HG03558 (cell line): ENCODE data around the gene NUDT22.
A peak's percentile ranks its signal among the peaks of the same experiment; 100 is the strongest.

ENCODE experiments used
- ATAC-seq: cut with Tn5 transposase; IDR thresholded peaks from one replicate; pipeline ENCODE4 v1.9.1; 2021; ENCODE audit warnings: moderate number of reproducible peaks; ENCODE audit not compliant: unreplicated experiment; ENCODE audit errors: extremely low read depth

The NUDT22 gene

DNA sequence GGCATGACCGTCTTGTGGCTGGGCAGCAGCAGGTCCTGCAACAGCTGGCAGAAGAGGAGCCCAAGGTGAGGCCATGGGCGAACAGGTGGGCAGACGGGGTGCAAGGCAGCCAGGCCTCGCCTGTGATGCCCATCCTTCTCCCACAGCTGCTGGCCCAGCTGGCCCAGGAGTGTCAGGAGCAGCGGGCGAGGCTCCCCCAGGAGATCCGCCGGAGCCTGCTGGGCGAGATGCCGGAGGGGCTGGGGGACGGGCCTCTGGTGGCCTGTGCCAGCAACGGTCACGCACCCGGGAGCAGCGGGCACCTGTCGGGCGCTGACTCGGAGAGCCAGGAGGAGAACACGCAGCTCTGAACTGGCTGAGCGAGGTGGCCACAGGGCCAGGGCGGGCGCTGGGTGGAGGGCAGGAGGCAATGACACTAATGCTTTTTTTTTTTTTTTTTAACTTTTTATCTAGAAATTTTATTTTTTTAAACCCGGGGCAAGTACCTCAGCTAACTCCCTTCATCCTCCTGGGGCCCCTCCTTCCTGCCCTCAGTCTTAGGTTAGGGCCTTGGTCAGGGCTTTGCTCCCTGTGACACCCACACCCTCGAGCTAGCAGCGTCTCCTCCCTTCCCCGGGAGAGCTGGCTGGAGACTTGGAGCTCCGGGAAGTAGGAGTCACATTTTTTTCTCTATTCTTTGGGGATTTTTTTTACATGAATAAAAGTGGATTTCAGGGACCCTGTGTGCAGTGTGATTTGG lies 41.3 kb downstream of the NUDT22 start:
- no peak for ATAC-seq

DNA sequence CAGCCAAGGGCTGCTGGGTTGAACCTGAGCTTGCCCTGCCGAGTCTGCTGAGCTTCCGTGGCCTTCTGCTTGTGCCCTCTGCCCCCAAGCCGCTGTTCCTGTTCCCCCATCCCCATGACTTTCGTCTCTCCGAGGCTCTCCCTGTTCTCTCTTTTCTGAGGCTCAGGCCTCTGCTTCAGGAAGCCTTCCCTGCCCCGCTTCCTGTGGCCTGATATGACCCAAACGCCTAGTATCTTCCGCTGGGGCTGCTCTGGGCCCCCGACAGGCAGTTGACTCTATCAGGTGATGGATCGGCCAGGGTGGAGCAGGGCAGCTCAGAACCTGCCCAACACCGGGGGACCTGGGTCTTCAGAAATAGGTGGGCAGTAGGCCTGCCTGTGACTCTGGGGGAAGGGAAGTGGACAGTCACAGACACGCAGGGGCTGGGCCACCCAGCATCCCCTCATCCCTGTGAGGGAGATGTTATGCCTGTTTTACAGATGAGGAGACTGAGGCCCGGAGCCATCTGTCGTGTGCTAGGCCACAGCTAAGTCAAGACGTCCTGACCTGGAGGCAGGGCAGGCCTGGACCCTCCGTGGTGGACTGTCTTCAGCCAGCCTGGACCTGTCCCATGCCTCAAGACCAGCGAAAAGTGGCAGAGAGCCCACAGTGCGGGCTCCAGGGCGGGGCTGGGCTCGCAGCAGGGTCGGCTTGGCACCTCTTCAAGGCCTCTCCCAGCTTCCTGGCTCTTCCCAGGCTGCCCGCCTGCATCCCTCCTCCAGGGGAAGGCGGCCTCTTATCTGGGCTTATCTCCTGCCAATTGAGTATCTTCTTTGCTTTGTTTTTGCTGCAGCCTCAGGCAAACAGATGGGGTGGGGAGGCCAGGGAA lies 42.2 kb downstream of the NUDT22 start:
- ATAC-seq = no peak

DNA sequence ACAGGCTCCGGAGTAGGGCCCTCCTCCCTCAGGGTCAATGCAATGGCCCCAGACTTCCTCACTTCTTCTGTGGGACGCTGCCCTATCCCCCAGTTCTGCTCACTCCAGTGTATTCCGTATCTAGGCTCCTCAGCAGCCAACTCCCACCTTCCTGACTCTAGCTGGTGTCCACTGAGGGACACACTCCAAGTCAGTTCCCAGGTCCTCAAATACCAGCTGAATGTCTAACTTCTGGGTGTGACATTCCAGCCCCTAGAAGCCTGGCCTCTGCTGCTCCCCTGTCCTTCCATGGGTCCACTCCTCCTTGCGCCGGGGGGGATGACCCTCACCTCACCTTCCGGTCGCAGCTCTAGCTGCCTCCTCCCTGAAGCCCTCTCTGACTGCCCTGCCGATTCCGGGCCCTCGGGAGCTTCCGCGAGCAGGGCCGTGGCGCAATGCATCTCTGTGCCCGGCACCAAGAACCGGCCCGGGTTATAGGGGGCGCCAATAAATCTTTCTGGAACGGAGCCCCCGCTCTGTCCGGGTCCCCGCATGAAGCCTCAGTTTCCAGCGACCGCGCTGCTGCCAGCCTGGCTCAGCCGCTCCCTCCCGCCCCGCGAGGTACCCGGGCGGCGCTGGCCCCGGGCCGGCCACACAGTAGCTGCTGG lies 42.9 kb downstream of the NUDT22 start:
- peak; percentile 9 for ATAC-seq

DNA sequence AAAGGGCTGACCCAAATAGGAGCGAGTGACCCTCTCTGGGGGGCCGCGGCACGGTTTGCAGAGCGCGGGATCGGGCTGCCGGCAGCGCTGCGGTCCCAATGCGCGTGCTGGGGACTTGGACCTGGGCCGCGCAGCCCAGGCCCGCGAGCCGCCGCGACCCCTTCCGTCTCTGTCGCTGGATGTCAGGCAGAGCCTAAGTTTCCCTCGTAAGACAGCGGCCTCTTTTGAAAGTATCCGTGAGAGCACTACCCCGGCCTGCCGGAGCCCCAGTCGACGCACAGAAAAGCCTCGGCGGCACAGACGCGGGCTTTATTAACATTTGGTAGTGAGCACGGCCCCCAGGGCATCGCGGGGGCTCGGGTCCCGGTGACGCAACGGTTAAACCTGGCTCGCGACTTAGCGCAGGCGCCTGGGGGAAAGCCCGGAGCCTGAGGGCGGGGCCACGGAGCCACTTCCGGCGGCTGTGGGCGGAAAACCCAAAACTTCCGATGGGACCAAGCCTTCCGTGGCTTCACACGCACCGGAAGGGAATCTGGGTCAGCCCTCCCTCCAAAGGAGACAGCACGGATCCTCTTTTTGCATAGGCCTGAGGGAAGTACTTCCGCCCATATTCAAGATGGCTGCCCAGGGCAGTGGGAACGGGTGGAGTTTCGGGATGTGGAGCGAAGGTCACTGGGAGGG lies 43.6 kb downstream of the NUDT22 start:
- peak; percentile 34 for ATAC-seq

DNA sequence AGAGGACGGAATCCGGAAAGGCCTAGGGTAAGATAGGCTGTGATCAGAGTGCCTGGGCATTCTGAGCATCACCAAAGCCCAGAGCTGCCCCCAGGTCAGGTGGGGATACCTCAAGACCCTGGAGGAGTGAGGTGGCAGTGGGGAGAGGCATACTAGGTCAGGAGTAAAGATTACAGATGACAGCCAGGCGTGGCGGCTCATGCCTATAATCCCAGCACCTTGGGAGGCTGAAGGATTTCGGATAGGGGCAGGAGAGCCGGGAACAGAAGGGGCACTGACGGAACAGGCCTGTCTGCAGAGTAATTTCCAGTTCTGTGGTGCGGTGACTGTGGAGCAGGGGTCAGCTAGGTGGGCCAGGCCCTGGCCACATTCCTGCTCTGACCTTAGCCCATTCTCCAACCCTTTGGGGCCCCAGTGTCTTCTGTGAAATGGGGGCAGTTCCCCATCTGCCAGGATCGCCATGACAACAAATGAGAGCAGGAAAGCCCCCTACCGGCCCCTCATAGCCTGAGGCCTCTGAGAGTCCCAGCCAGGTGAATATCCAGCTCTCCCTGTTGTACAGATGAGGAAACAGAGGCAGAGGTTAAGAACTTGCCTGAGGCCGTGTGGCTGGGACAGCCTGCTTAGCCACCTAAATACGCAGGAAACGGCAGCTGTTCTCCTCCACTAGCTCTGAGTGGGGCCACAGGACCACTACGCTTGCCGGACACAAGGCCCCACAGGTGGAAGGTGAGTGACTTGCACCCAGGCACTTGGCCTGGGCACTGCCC lies 49.1 kb downstream of the NUDT22 start:
- ATAC-seq = no peak

DNA sequence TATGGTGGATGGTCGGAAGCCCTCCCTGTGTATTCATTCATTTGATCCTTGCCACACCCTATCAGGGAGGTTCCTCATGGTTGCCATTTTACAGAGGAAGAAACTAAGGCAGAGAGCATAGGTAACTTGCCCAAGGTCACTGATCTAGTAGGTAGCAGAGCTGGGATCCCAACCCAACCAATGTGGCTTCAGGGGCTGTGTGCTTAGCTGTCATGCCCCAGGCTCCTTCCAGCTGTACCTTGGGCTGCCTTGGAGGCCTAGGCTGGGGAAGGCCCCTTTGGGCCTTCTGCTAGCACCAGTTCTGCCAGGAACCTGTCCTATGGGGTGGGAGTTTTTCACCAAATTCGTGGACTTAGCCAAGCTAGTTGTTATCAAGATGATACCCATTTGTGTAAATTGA lies 49.8 kb downstream of the NUDT22 start:
- ATAC-seq = no peak

DNA sequence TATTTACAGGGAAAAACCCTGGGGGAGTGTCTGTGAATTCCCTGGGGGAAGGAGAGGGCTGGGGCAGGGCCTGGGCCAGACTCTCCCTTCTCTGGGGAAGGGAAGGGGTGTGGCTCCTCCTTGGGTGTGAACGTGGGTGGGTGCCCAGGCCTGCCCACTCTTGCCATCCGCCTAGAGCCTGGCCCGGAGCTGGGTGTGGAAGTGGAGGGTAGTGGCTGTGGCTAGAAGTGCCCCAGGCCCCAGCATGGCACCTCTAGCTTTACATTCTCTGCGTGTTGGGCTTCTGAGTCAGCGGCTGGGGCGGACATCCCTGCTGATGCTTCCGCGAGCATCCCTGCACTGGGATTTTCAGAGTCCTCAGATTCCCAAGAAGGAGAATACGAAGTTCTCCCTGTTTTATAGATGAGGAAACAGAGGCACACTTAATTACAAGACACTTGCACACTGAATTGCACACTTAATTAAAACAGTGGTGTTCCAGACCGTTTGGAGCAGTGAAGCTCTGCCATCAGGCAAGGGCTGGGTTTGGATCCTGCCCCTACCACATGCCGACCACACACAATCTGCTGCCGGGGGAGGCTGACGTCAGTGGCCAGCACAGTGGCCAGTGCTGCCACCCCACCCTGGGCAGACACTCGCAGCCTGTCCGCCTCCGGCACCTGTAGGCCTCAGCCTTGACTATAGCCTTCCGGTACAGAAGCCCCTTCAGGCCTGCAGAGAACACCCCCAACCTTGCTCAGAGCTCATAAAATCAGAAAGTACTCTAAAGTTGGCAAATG lies 50.8 kb downstream of the NUDT22 start:
- ATAC-seq = no peak

DNA sequence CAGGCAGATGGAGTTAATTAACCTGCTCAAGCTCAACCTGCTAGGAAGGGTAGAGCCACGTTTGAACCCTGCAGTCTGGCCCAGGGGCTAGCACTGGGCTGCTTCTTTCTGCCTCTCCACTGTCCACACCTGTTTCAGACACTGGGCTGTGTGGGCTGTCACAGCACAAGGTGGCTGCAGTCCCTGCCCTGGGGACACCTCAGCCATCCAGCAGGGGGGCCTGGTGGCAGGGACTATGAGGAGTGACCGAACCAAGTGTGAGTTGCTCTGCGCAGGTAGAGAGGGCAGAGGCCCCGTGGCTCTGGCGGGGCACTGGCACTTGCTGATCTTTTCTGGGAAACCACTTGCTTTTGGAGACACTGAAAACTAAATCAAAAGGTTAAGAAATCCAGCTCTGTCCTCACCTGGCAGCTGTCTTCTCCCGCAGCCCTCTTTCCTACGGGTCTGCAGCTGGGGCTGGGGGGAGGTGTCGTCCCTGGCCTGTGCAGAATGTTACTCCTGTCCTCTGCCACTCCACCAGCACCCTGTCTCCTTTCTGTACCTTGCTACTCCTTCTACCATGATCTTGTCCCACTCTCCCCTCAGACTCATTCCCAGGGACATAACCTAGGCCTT lies 52.6 kb downstream of the NUDT22 start:
- no peak for ATAC-seq
